Activated CD8-positive, alpha-beta T cell treated with anti-CD3 and anti-CD28 coated beads for 36 hours (primary cell): ENCODE results near the gene C8G. TPM values are rescaled to one million over a fixed set of nuclear protein-coding genes. Genes with fewer than 3 reads are reported as not detected.

ENCODE experiments used
- ATAC-seq: fragments of 200-7000 bp; cut with Tn5 transposase; one replicate; pipeline ENCODE4 v1.10.0; 2021; ENCODE audit warnings: mild to moderate bottlenecking, moderate library complexity
- CTCF ChIA-PET: fragments of 350-600 bp; sonication (Branson Sonifier 250); formaldehyde crosslinking; loops from one replicate; lab custom pipeline; 2021; ENCODE audit warnings: antibody characterized with exemption; lab: Charles Lee
- POLR2A ChIA-PET: fragments of 350-600 bp; sonication (Branson Sonifier 250); formaldehyde crosslinking; loops from one replicate; lab custom pipeline; 2021; ENCODE audit warnings: antibody characterized with exemption; lab: Charles Lee
- DNase-seq: peaks from one replicate; pipeline ENCODE4 v3.0.0-alpha.2; 2020
- H3K27ac Mint-ChIP-seq: one replicate; pipeline ENCODE4 v1.8.0; 2021; ENCODE audit warnings: mild to moderate bottlenecking, mixed read lengths
- H3K27me3 Mint-ChIP-seq: one replicate; pipeline ENCODE4 v1.8.0; 2021; ENCODE audit warnings: mixed read lengths
- H3K36me3 Mint-ChIP-seq: one replicate; pipeline ENCODE4 v1.8.0; 2021; ENCODE audit warnings: low read depth, mixed read lengths
- H3K4me1 Mint-ChIP-seq: one replicate; pipeline ENCODE4 v1.8.0; 2021; ENCODE audit warnings: low read depth, mixed read lengths
- H3K4me3 Mint-ChIP-seq: one replicate; pipeline ENCODE4 v1.8.0; 2021; ENCODE audit warnings: mild to moderate bottlenecking, moderate library complexity, mixed read lengths
- H3K9me3 Mint-ChIP-seq: one replicate; pipeline ENCODE4 v1.8.0; 2021; ENCODE audit warnings: mixed read lengths
- intact Hi-C: fragments of 100-400 bp; cut with micrococcal nuclease; formaldehyde crosslinking; loops from one replicate; pipeline ENCODE4 v1.10.0; 2022
- total RNA-seq, 2 experiments: library from RNA; stranded (reverse); gene quantifications; one replicate each; pipeline ENCODE4 v1.2.3, GENCODE V29; 2021
- TF ChIP-seq, protein P1 (sequence below): fragments of 200-600 bp; IDR thresholded peaks from one replicate; pipeline ENCODE4 v1.8.0; 2022; ENCODE audit warnings: antibody characterized with exemption, mild to moderate bottlenecking

The C8G gene
- total RNA-seq, 2 experiments from 2014 or later: 0.83 TPM; not detected in 1

DNA sequence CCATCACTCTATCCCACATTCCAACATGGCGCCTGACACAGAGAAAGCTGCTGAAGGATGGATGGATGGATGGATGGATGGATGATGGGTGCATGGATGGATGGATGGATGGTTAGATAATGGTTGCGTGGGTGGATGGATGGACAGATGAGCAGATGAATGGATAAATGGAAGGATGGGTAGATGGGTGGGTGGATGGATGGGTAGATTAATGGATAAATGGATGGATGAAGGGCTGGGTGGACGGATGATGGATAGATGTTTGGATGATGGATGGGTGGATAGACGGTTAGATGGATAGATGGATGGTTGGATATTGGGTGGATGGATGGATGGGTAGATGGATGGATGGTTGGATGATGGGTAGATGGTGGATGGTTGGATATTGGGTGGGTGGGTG, 11.6 kb downstream of the C8G start:
- peaks cover 4% of the 10 kb centered on the region for H3K9me3 Mint-ChIP-seq
- intact Hi-C loops: no loop called here
- CTCF ChIA-PET: no interaction called here
- no peaks in the 10 kb centered on the region for H3K27me3 Mint-ChIP-seq
- no peak overlapping the region for H3K27ac Mint-ChIP-seq
- ATAC-seq: no peak
- POLR2A ChIA-PET: interaction anchor here (0.7 kb wide), 1 partner anchor 442 kb away, joined by 3 read pairs; no protein-coding TSS in a partner anchor
- H3K36me3 Mint-ChIP-seq: no peaks in the 10 kb centered on the region
- peaks cover 12% of the 10 kb centered on the region for H3K4me1 Mint-ChIP-seq
- TF ChIP-seq, protein P1, sequence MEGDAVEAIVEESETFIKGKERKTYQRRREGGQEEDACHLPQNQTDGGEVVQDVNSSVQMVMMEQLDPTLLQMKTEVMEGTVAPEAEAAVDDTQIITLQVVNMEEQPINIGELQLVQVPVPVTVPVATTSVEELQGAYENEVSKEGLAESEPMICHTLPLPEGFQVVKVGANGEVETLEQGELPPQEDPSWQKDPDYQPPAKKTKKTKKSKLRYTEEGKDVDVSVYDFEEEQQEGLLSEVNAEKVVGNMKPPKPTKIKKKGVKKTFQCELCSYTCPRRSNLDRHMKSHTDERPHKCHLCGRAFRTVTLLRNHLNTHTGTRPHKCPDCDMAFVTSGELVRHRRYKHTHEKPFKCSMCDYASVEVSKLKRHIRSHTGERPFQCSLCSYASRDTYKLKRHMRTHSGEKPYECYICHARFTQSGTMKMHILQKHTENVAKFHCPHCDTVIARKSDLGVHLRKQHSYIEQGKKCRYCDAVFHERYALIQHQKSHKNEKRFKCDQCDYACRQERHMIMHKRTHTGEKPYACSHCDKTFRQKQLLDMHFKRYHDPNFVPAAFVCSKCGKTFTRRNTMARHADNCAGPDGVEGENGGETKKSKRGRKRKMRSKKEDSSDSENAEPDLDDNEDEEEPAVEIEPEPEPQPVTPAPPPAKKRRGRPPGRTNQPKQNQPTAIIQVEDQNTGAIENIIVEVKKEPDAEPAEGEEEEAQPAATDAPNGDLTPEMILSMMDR: no peak
- DNase-seq: no peak
- H3K4me3 Mint-ChIP-seq: no peak overlapping the region

DNA sequence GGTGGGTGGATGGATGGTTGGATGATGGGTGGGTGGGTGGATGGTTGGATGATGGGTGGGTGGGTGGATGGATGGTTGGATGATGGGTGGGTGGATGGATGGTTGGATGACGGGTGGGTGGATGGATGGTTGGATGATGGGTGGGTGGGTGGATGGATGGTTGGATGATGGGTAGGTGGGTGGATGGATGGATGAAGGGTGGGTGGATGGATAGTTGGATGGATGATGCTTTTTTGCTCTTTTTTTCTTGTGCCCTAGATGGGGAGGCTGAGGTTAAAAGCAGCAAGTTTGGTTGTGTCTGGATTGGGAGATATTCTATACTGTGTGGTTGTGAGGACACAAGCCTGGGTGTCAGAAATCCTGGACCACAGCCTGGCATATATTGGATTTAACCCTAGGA, 12.4 kb downstream of the C8G start:
- DNase-seq: no peak
- CTCF ChIA-PET: no interaction called here
- Mint-ChIP-seq H3K27me3 (no peaks in the 10 kb centered on the region), H3K36me3 (no peaks in the 10 kb centered on the region), H3K9me3 (peaks cover 4% of the 10 kb centered on the region), H3K27ac (no peak overlapping the region), H3K4me1 (peaks cover 12% of the 10 kb centered on the region), H3K4me3 (no peak overlapping the region)
- intact Hi-C loops: no loop called here
- TF ChIP-seq, protein P1: no peak
- ATAC-seq: no peak
- POLR2A ChIA-PET: no interaction called here

DNA sequence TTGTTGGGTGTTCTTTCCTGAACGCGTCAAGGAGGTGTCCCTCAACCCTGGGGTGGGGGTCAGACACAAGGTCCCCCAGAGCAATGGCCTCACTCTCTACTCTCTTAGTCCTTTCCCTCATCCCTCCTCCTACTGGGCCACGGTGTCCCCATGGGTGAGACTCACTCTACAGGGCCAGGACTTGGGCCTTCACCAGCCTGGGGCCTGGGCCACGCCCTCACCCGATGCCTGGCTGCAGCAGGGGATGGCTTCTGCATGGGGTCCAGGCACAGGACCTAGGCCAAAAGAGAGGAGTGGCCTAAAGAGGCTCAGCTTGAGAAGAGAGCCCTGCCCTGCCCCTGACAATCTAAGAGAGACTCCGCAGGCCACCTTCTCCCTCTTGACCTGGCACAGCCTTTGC, 12.9 kb downstream of the C8G start:
- H3K36me3 Mint-ChIP-seq: no peaks in the 10 kb centered on the region

DNA sequence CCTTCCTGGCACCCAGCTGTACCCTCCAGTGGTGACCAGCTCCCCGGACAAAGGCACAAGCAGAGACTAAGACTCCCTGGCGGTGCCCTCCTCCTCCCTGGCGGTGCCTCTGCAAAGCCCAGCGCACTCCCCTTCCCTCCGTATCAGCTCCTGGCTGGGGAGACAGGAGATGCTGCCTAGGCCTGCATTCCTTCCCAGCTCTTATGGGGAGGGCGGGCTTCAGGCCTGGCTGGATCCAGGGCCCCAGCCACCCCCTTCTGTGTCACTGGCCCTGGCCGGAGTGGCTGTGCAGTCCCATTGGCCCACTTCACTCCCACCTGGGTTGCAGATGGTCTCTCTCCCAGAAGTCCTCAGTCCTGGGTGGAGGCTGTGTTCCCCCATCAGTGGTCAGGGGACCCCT, 13.4 kb downstream of the C8G start:
- DNase-seq (no peak), ATAC-seq (no peak)
- Mint-ChIP-seq H3K9me3 (peaks cover 4% of the 10 kb centered on the region), H3K4me3 (no peak overlapping the region), H3K36me3 (no peaks in the 10 kb centered on the region), H3K27me3 (no peaks in the 10 kb centered on the region), H3K4me1 (peaks cover 16% of the 10 kb centered on the region), H3K27ac (no peak overlapping the region)
- CTCF ChIA-PET: no interaction called here
- POLR2A ChIA-PET: no interaction called here
- intact Hi-C loops: no loop called here
- TF ChIP-seq, protein P1: no peak

More for the DNA sequence above, 12.9 kb downstream of the C8G start:
- Mint-ChIP-seq H3K4me1 (peaks cover 14% of the 10 kb centered on the region), H3K4me3 (no peak overlapping the region), H3K27ac (no peak overlapping the region), H3K9me3 (peaks cover 4% of the 10 kb centered on the region), H3K27me3 (no peaks in the 10 kb centered on the region)
- CTCF ChIA-PET: no interaction called here
- ATAC-seq: no peak
- intact Hi-C loops: no loop called here
- no peak for DNase-seq
- TF ChIP-seq, protein P1: no peak
- POLR2A ChIA-PET: no interaction called here

DNA sequence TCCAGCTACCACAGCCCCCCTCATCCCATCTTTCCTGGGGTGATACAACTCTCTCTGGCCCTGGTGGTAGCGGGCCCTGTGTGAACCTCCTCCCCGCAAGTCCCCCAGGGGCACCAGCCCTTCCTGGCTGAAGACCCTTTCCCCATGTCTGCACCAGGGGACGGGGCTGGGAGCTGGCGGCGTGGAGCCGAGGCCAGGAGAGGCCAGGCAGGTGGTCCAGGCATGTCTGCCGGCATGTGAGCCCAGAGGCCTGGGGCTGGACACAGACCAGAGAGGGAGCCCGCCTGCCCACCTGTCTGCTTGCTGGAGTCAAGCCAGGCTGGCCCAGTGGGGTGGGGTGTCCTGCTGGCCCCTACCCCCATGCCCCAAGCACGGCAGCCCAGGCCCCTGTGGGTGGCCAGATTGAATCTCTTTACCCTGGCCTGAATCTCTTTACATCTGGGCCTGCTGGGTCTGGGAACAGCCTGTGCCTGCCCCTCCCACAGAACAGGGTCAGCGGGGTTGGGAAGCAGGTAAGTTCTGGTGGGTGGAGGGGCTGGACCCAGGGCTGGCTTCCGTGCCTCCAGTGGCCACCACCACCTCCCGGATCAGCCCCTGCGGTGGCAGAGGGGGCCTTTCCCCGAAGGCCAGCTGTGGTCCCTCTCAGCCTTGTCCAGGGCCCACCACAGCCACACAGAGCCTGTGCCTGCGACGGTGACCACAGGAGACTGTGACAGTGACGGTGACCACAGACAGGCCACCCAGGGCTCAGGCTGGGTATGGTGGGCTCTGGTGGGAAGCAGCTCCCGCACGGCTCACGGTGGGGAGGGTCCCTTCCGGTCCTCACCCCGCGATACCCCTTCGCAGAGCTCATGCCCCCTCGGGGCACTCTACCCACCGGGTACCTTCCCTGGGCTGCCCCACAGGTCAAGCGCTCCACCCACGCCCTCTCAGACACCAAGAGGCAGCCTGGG, 14.1 kb downstream of the C8G start:
- ChIA-PET CTCF (interaction anchor here (1.3 kb wide), 1 partner anchor 11 kb away, joined by 4 read pairs; no protein-coding TSS in a partner anchor), POLR2A (interaction anchor here (1.4 kb wide), 2 partner anchors 10 to 231 kb away, joined by 3 to 4 read pairs; no protein-coding TSS in a partner anchor)
- no peak for DNase-seq
- peaks cover 16% of the 10 kb centered on the region for H3K4me1 Mint-ChIP-seq
- no peaks in the 10 kb centered on the region for H3K36me3 Mint-ChIP-seq
- H3K27me3 Mint-ChIP-seq: no peaks in the 10 kb centered on the region
- intact Hi-C loops: no loop called here
- H3K27ac Mint-ChIP-seq: no peak overlapping the region
- ATAC-seq: no peak
- H3K4me3 Mint-ChIP-seq: no peak overlapping the region
- TF ChIP-seq, protein P1: no peak
- peaks cover 4% of the 10 kb centered on the region for H3K9me3 Mint-ChIP-seq
